Measurements from ENCODE around the gene ACADS.

DNA sequence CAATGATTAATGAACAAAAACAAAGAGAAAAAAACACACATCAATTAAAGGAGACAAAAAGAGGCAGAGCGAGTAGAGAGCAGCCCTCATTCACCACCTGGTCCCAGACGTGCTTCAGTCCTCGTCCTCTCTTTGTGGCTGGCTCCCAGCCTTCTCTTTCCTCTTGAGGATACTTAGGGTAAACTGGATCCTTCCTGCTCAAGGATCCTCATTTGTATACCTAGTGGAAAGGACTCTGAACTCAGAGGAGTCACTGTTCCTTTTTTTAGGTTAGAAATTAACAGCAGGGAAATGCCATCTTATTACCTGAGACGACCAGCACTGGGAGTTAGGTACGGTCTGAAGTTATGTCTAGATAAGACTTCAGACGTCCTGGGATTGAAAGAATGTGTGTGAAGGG lies 29.0 kb upstream of the ACADS start:
- TF ChIP-seq, protein P1, sequence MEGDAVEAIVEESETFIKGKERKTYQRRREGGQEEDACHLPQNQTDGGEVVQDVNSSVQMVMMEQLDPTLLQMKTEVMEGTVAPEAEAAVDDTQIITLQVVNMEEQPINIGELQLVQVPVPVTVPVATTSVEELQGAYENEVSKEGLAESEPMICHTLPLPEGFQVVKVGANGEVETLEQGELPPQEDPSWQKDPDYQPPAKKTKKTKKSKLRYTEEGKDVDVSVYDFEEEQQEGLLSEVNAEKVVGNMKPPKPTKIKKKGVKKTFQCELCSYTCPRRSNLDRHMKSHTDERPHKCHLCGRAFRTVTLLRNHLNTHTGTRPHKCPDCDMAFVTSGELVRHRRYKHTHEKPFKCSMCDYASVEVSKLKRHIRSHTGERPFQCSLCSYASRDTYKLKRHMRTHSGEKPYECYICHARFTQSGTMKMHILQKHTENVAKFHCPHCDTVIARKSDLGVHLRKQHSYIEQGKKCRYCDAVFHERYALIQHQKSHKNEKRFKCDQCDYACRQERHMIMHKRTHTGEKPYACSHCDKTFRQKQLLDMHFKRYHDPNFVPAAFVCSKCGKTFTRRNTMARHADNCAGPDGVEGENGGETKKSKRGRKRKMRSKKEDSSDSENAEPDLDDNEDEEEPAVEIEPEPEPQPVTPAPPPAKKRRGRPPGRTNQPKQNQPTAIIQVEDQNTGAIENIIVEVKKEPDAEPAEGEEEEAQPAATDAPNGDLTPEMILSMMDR (IDR thresholded peaks at IDR 0.05): no peak
- TF ChIP-seq POLR2A (IDR thresholded peaks at IDR 0.05): no peak

All from uterus (tissue), 2 donors.